B cell (primary cell): ENCODE results near the gene ANAPC15. TPM values are rescaled to one million over a fixed set of nuclear protein-coding genes. Genes with fewer than 3 reads are reported as not detected.

Experiments used
- ATAC-seq: fragments of 200-7000 bp; cut with Tn5 transposase; one replicate; pipeline ENCODE4 v1.10.0; 2021; ENCODE audit warnings: low read depth, mild to moderate bottlenecking, moderate number of reproducible peaks, moderate library complexity
- CTCF ChIA-PET: fragments of 350-600 bp; sonication (Branson Sonifier 250); formaldehyde crosslinking; loops from one replicate; lab custom pipeline; 2021; ENCODE audit warnings: antibody characterized with exemption, inconsistent platforms; lab: Charles Lee
- POLR2A ChIA-PET: fragments of 350-600 bp; sonication (Branson Sonifier 250); formaldehyde crosslinking; loops from one replicate; lab custom pipeline; 2021; ENCODE audit warnings: antibody characterized with exemption; lab: Charles Lee
- DNase-seq: peaks from one replicate; pipeline ENCODE4 v3.0.0; 2013
- H2AFZ ChIP-seq: 2 replicates; pipeline ENCODE4 v1.6.1; 2012; ENCODE audit warnings: mild to moderate bottlenecking, low read depth, low read length; ENCODE audit not compliant: insufficient read depth, poor library complexity, severe bottlenecking
- H3K27ac ChIP-seq, 2 donors: 1 replicate in 1 of 2; 2 replicates in 1 of 2; pipeline ENCODE4 v1.5.1; 2012 to 2013; ENCODE audit warnings: low read length in 2 of 2, mild to moderate bottlenecking in 2 of 2, moderate library complexity in 1 of 2
- H3K27me3 ChIP-seq, 4 experiments: fragments of 200-600 bp in 1 of 4; sonication (generic) in 1 of 4; replicated peaks in 1 of 4; 1 replicate in 2 of 4; 2 replicates in 2 of 4; pipeline versions ENCODE4 v1.6.1 to v1.7.0; 2013 to 2016; ENCODE audit warnings: low read length in 3 of 4, mild to moderate bottlenecking in 2 of 4, mixed read lengths in 1 of 4, moderate library complexity in 1 of 4; ENCODE audit not compliant: insufficient read depth in 4 of 4, control insufficient read depth in 3 of 4; ENCODE audit errors: control extremely low read depth in 1 of 4
- H3K36me3 ChIP-seq, 2 experiments: replicated peaks in 1 of 2; 1 replicate in 1 of 2; 2 replicates in 1 of 2; pipeline versions ENCODE4 v1.6.1 to v1.7.1; 2013; ENCODE audit warnings: low read length in 1 of 2; ENCODE audit not compliant: insufficient read depth in 2 of 2, control insufficient read depth in 1 of 2; ENCODE audit errors: control extremely low read depth in 1 of 2, extremely low read depth in 1 of 2
- H3K4me1 ChIP-seq, 2 donors: fragments of 200-600 bp in 1 of 2; sonication (generic) in 1 of 2; 1 replicate in 1 of 2; 2 replicates in 1 of 2; pipeline versions ENCODE4 v1.5.1 to v1.6.1; 2013 to 2017; ENCODE audit warnings: low read length in 2 of 2; ENCODE audit not compliant: control insufficient read depth in 2 of 2, insufficient read depth in 2 of 2
- H3K4me2 ChIP-seq: replicated peaks from 2 replicates; pipeline ENCODE3; 2012; ENCODE audit warnings: mild to moderate bottlenecking, low read depth, low read length; ENCODE audit not compliant: poor library complexity, severe bottlenecking
- H3K4me3 ChIP-seq, 5 experiments: fragments of 200-600 bp in 1 of 5; sonication (generic) in 1 of 5; 1 replicate in 3 of 5; 2 replicates in 2 of 5; pipeline versions ENCODE4 v1.5.1 to v1.7.0; 2011 to 2016; ENCODE audit warnings: low read length in 4 of 5, mild to moderate bottlenecking in 4 of 5, low read depth in 2 of 5, control low read depth in 1 of 5, moderate library complexity in 1 of 5; ENCODE audit not compliant: insufficient read depth in 1 of 5; ENCODE audit errors: control extremely low read depth in 1 of 5, extremely low read depth in 1 of 5
- H3K79me2 ChIP-seq: fragments of 200-600 bp; sonication (generic); one replicate; pipeline ENCODE4 v1.6.0; 2016; ENCODE audit warnings: low read length; ENCODE audit not compliant: control insufficient read depth, insufficient read depth
- H3K9ac ChIP-seq: fragments of 200-600 bp; sonication (generic); 2 replicates; pipeline ENCODE4 v1.6.1; 2017; ENCODE audit warnings: mild to moderate bottlenecking, low read length, moderate library complexity
- H3K9me3 ChIP-seq, 3 donors: one replicate each; pipeline versions ENCODE4 v1.6.1 to v1.7.1; 2013; ENCODE audit warnings: low read length in 2 of 3; ENCODE audit not compliant: control insufficient read depth in 2 of 3, insufficient read depth in 1 of 3; ENCODE audit errors: control extremely low read depth in 1 of 3
- H4K20me1 ChIP-seq: 2 replicates; pipeline ENCODE4 v1.6.0; 2012; ENCODE audit warnings: mild to moderate bottlenecking, low read length; ENCODE audit not compliant: insufficient read depth, control insufficient read depth, poor library complexity, severe bottlenecking
- H3K27ac Mint-ChIP-seq: one replicate; pipeline ENCODE4 v1.8.0; 2021; ENCODE audit warnings: mixed read lengths
- H3K27me3 Mint-ChIP-seq: one replicate; pipeline ENCODE4 v1.8.0; 2021; ENCODE audit warnings: mixed read lengths
- H3K4me1 Mint-ChIP-seq: one replicate; pipeline ENCODE4 v1.8.0; 2021; ENCODE audit warnings: mixed read lengths
- H3K4me3 Mint-ChIP-seq: one replicate; pipeline ENCODE4 v1.8.0; 2021; ENCODE audit warnings: mixed read lengths
- H3K9me3 Mint-ChIP-seq: one replicate; pipeline ENCODE4 v1.8.0; 2022; ENCODE audit warnings: mixed read lengths; ENCODE audit not compliant: insufficient read depth
- EZH2 ChIP-seq: IDR thresholded peaks from 2 replicates; pipeline ENCODE4 v1.6.1; 2012; ENCODE audit warnings: borderline replicate concordance, low read depth, mild to moderate bottlenecking, moderate library complexity, low read length; ENCODE audit not compliant: insufficient read depth, poor library complexity, severe bottlenecking
- intact Hi-C: fragments of 100-400 bp; cut with micrococcal nuclease; formaldehyde crosslinking; loops from one replicate; pipeline ENCODE4 v1.10.0; 2022
- polyA plus RNA-seq: library from polyadenylated mRNA; depleted of rRNA; stranded (reverse); fragments of >200 nt; gene quantifications from 2 replicates; pipeline ENCODE4 v1.2.3, GENCODE V29; 2012
- total RNA-seq, 2 donors: library from RNA; stranded (reverse); fragments of 120-200 nt in 1 of 2; gene quantifications; 1 replicate in 1 of 2; 2 replicates in 1 of 2; pipeline versions ENCODE4 v1.2.3 to v1.2.4, GENCODE V29; 2013 to 2022
- TF ChIP-seq, protein P1 (sequence below): fragments of 200-600 bp; IDR thresholded peaks from one replicate; pipeline ENCODE4 v1.8.0; 2022; ENCODE audit warnings: antibody characterized with exemption, mild to moderate bottlenecking

Gene ANAPC15
- total and polyA plus RNA-seq, 2 donors (not counting 1 experiment from before 2014, with no cell fraction given): 27.1 to 27.7 TPM

DNA sequence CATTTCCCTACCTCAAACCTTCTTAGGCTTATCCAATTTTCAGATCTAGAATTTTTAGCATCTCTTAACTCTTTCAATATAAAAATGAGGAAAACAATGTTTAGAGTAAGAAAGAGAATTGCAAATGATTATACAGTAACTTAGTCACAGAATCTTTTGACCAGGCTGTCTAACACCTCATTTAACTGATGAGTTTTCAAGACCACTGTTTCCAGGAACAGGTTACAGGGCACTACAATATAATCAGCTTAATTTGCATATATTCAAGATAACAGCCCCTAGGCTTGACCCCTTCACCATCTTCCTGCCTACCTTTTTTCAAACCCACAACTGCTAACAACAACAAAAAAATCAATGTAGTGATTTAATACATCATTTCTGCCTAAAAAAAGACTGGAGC is 44.8 kb downstream of the ANAPC15 start:
- H3K36me3 ChIP-seq: peaks cover 0 to 3% of the 10 kb centered on the region in 2 experiments
- CTCF ChIA-PET: interaction anchor here (0.7 to 1.9 kb wide), 2 partner anchors 12 to 23 kb away, joined by 3 to 4 read pairs; no protein-coding TSS in a partner anchor
- peaks cover 13 to 17% of the 10 kb centered on the region in 2 donors for H3K4me1 ChIP-seq
- peaks cover 42% of the 10 kb centered on the region for H3K79me2 ChIP-seq
- intact Hi-C loops: no loop called here
- no peak overlapping the region for H3K27ac ChIP-seq
- H2AFZ ChIP-seq: no peak overlapping the region
- H3K27ac Mint-ChIP-seq: no peak overlapping the region
- H4K20me1 ChIP-seq: no peaks in the 10 kb centered on the region
- no peak for ATAC-seq
- H3K27me3 Mint-ChIP-seq: no peaks in the 10 kb centered on the region
- POLR2A ChIA-PET: no interaction called here
- no peak for DNase-seq
- H3K9me3 Mint-ChIP-seq: no peaks in the 10 kb centered on the region
- H3K27me3 ChIP-seq: no peaks in the 10 kb centered on the region
- H3K4me1 Mint-ChIP-seq: peaks cover 12% of the 10 kb centered on the region
- H3K4me3 Mint-ChIP-seq: no peak overlapping the region
- no peak overlapping the region for H3K4me3 ChIP-seq
- no peak overlapping the region for H3K9ac ChIP-seq
- no peak overlapping the region for H3K4me2 ChIP-seq
- TF ChIP-seq, protein P1, sequence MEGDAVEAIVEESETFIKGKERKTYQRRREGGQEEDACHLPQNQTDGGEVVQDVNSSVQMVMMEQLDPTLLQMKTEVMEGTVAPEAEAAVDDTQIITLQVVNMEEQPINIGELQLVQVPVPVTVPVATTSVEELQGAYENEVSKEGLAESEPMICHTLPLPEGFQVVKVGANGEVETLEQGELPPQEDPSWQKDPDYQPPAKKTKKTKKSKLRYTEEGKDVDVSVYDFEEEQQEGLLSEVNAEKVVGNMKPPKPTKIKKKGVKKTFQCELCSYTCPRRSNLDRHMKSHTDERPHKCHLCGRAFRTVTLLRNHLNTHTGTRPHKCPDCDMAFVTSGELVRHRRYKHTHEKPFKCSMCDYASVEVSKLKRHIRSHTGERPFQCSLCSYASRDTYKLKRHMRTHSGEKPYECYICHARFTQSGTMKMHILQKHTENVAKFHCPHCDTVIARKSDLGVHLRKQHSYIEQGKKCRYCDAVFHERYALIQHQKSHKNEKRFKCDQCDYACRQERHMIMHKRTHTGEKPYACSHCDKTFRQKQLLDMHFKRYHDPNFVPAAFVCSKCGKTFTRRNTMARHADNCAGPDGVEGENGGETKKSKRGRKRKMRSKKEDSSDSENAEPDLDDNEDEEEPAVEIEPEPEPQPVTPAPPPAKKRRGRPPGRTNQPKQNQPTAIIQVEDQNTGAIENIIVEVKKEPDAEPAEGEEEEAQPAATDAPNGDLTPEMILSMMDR: no peak
- TF ChIP-seq EZH2: no peak
- H3K9me3 ChIP-seq: no peaks in the 10 kb centered on the region

DNA sequence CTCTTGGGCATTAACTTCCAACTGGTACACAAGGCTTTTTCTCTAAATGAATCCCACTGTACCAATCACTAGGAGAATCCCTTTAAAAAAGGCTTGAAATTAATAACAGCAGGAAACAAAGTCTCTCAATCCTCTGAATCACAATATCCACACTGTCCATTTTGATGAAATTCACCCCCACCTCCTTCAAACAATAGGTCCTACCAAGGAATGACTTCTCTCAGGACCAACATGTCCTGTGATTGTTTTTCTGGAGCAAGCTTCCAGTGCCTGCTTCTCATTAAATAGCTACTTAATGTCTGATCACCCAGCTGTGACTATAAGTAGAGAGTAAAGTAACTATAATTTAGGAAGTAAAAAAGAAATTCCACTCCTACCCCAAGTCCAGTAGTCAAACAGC is 45.2 kb downstream of the ANAPC15 start:
- Histone ChIP-seq H3K9ac (no peak overlapping the region), H3K36me3 (peaks cover 0 to 3% of the 10 kb centered on the region in 2 experiments), H3K9me3 (no peaks in the 10 kb centered on the region), H3K79me2 (peaks cover 38% of the 10 kb centered on the region), H3K4me3 (no peak overlapping the region), H3K27me3 (no peaks in the 10 kb centered on the region), H3K4me2 (no peak overlapping the region), H3K27ac (no peak overlapping the region), H2AFZ (no peak overlapping the region), H4K20me1 (no peaks in the 10 kb centered on the region), H3K4me1 (peaks cover 13 to 18% of the 10 kb centered on the region in 2 donors)
- no peak for ATAC-seq
- intact Hi-C loops: no loop called here
- no peak overlapping the region for H3K27ac Mint-ChIP-seq
- CTCF ChIA-PET: interaction anchor here (0.7 to 1.9 kb wide), 2 partner anchors 12 to 24 kb away, joined by 3 to 4 read pairs; no protein-coding TSS in a partner anchor
- no peak overlapping the region for H3K4me3 Mint-ChIP-seq
- H3K9me3 Mint-ChIP-seq: no peaks in the 10 kb centered on the region
- H3K4me1 Mint-ChIP-seq: peaks cover 12% of the 10 kb centered on the region
- no peak for DNase-seq
- POLR2A ChIA-PET: no interaction called here
- TF ChIP-seq, protein P1: no peak
- TF ChIP-seq EZH2: no peak
- H3K27me3 Mint-ChIP-seq: no peaks in the 10 kb centered on the region
